Activated T-cell treated with anti-CD3 and anti-CD28 coated beads, Interleukin-2, amount 50 U/mL, for 24 hours (primary cell): Measurements from ENCODE around the gene TNFRSF18.
"Not testable (repeated sequence)": the region's sequence is repeated elsewhere in the genome, so short reads cannot be mapped to it uniquely, and the experiment has no call there.

ENCODE experiments used
- DNase-seq: peaks from one replicate; pipeline ENCODE4 v3.0.0-alpha.2; 2020
- H3K27ac Mint-ChIP-seq: 2 replicates; pipeline ENCODE4 v1.8.0; 2020; ENCODE audit warnings: mild to moderate bottlenecking, mixed read lengths
- H3K27me3 Mint-ChIP-seq: 2 replicates; pipeline ENCODE4 v1.8.0; 2020; ENCODE audit warnings: mixed read lengths
- H3K36me3 Mint-ChIP-seq: 2 replicates; pipeline ENCODE4 v1.8.0; 2020; ENCODE audit warnings: low read depth, mixed read lengths
- H3K4me1 Mint-ChIP-seq: 2 replicates; pipeline ENCODE4 v1.8.0; 2020; ENCODE audit warnings: low read depth, mixed read lengths
- H3K4me3 Mint-ChIP-seq: 2 replicates; pipeline ENCODE4 v1.8.0; 2020; ENCODE audit warnings: mild to moderate bottlenecking, moderate library complexity, mixed read lengths
- H3K9me3 Mint-ChIP-seq: 2 replicates; pipeline ENCODE4 v1.8.0; 2020; ENCODE audit warnings: mixed read lengths

The TNFRSF18 gene

GRCh38 chr1:1206376-1206965 is at the start of gene TNFRSF18:
Gene TNFRSF18 (minus strand): TSS chr1:1206592. CDS start chr1:1206571, 21 bp downstream.
- H3K9me3 Mint-ChIP-seq, result no peaks in the 10 kb centered on the region
- DNase-seq, result peak; percentile 77
- H3K27me3 Mint-ChIP-seq, result no peaks in the 10 kb centered on the region
- peaks cover 42% of the 10 kb centered on the region for H3K4me1 Mint-ChIP-seq
- H3K27ac Mint-ChIP-seq, result peak within 1 kb of the TSS; percentile 79
- H3K36me3 Mint-ChIP-seq, result peaks cover 32% of the 10 kb centered on the region
- peak within 1 kb of the TSS; percentile 80 for H3K4me3 Mint-ChIP-seq

- Mint-ChIP-seq H3K9me3 (no peaks in the 10 kb centered on the region), H3K4me1 (peaks cover 11% of the 10 kb centered on the region), H3K27me3 (no peaks in the 10 kb centered on the region), H3K4me3 (no peak overlapping the region), H3K36me3 (peaks cover 84% of the 10 kb centered on the region), H3K27ac (no peak overlapping the region)
- DNase-seq, result no peak
Observed at GRCh38 chr1:1255611-1256010, 49.2 kb upstream of the TNFRSF18 start.

GRCh38 chr1:1255078-1255477 is 48.7 kb upstream of the TNFRSF18 start:
- peaks cover 80% of the 10 kb centered on the region for H3K36me3 Mint-ChIP-seq
- H3K27ac Mint-ChIP-seq, result no peak overlapping the region
- H3K4me3 Mint-ChIP-seq, result no peak overlapping the region
- H3K9me3 Mint-ChIP-seq, result no peaks in the 10 kb centered on the region
- H3K4me1 Mint-ChIP-seq, result peaks cover 15% of the 10 kb centered on the region
- H3K27me3 Mint-ChIP-seq, result no peaks in the 10 kb centered on the region
- DNase-seq, result no peak

- peaks cover 19% of the 10 kb centered on the region for H3K4me1 Mint-ChIP-seq
- H3K36me3 Mint-ChIP-seq, result peaks cover 76% of the 10 kb centered on the region
- H3K4me3 Mint-ChIP-seq, result no peak overlapping the region
- no peak overlapping the region for H3K27ac Mint-ChIP-seq
- H3K9me3 Mint-ChIP-seq, result no peaks in the 10 kb centered on the region
- no peaks in the 10 kb centered on the region for H3K27me3 Mint-ChIP-seq
- no peak for DNase-seq
Observed at GRCh38 chr1:1254667-1254998, 48.2 kb upstream of the TNFRSF18 start.

GRCh38 chr1:1253972-1254666 is 47.7 kb upstream of the TNFRSF18 start:
- Mint-ChIP-seq H3K36me3 (peaks cover 71% of the 10 kb centered on the region), H3K27ac (no peak overlapping the region), H3K9me3 (no peaks in the 10 kb centered on the region), H3K4me1 (peaks cover 17% of the 10 kb centered on the region), H3K27me3 (no peaks in the 10 kb centered on the region), H3K4me3 (no peak overlapping the region)
- DNase-seq, result no peak

GRCh38 chr1:1253314-1253713 is 46.9 kb upstream of the TNFRSF18 start:
- Mint-ChIP-seq H3K9me3 (no peaks in the 10 kb centered on the region), H3K27ac (peak overlapping the region; percentile 54), H3K4me3 (no peak overlapping the region), H3K27me3 (no peaks in the 10 kb centered on the region), H3K36me3 (peaks cover 64% of the 10 kb centered on the region), H3K4me1 (peaks cover 17% of the 10 kb centered on the region)
- DNase-seq, result no peak

- peak overlapping the region; percentile 94 for H3K27ac Mint-ChIP-seq
- no peaks in the 10 kb centered on the region for H3K9me3 Mint-ChIP-seq
- peaks cover 17% of the 10 kb centered on the region for H3K4me1 Mint-ChIP-seq
- H3K4me3 Mint-ChIP-seq, result peak overlapping the region; percentile 32
- peaks cover 43% of the 10 kb centered on the region for H3K36me3 Mint-ChIP-seq
- peaks cover 2% of the 10 kb centered on the region for H3K27me3 Mint-ChIP-seq
- DNase-seq, result peak; percentile 82
Observed at GRCh38 chr1:1250786-1251284, 44.4 kb upstream of the TNFRSF18 start.

- not testable (repeated sequence) for H3K27me3 Mint-ChIP-seq, H3K27ac Mint-ChIP-seq, DNase-seq, H3K9me3 Mint-ChIP-seq, H3K4me3 Mint-ChIP-seq
- Mint-ChIP-seq H3K4me1 (peaks cover 17% of the 10 kb centered on the region), H3K36me3 (peaks cover 23% of the 10 kb centered on the region)
Observed at GRCh38 chr1:1248009-1248913, 41.9 kb upstream of the TNFRSF18 start.

GRCh38 chr1:1247341-1247913 is 41.0 kb upstream of the TNFRSF18 start:
- peaks cover 17% of the 10 kb centered on the region for H3K4me1 Mint-ChIP-seq

GRCh38 chr1:1246577-1247340 is 40.4 kb upstream of the TNFRSF18 start, which contains the start of gene C1QTNF12:
Gene C1QTNF12 (minus strand): TSS chr1:1246722. CDS start chr1:1246690, 32 bp downstream.
- peaks cover 3% of the 10 kb centered on the region for H3K27me3 Mint-ChIP-seq
- no peak within 1 kb of the TSS for H3K4me3 Mint-ChIP-seq
- peaks cover 17% of the 10 kb centered on the region for H3K4me1 Mint-ChIP-seq
- no peaks in the 10 kb centered on the region for H3K9me3 Mint-ChIP-seq
- DNase-seq, result no peak
- H3K36me3 Mint-ChIP-seq, result peaks cover 8% of the 10 kb centered on the region
- no peak within 1 kb of the TSS for H3K27ac Mint-ChIP-seq

More at GRCh38 chr1:1247341-1247913, 41.0 kb upstream of the TNFRSF18 start:
- Mint-ChIP-seq H3K27me3 (peaks cover 3% of the 10 kb centered on the region), H3K4me3 (no peak overlapping the region), H3K9me3 (no peaks in the 10 kb centered on the region), H3K36me3 (peaks cover 14% of the 10 kb centered on the region), H3K27ac (no peak overlapping the region)
- DNase-seq, result no peak

GRCh38 chr1:1245817-1246576 is 39.6 kb upstream of the TNFRSF18 start:
- H3K27ac Mint-ChIP-seq, result no peak overlapping the region
- peaks cover 3% of the 10 kb centered on the region for H3K27me3 Mint-ChIP-seq
- no peaks in the 10 kb centered on the region for H3K9me3 Mint-ChIP-seq
- H3K4me3 Mint-ChIP-seq, result no peak overlapping the region
- H3K4me1 Mint-ChIP-seq, result peaks cover 14% of the 10 kb centered on the region
- H3K36me3 Mint-ChIP-seq, result peaks cover 4% of the 10 kb centered on the region
- no peak for DNase-seq

GRCh38 chr1:1245178-1245816 is 38.9 kb upstream of the TNFRSF18 start:
- DNase-seq, result no peak
- peaks cover 2% of the 10 kb centered on the region for H3K36me3 Mint-ChIP-seq
- H3K27me3 Mint-ChIP-seq, result peaks cover 3% of the 10 kb centered on the region
- H3K27ac Mint-ChIP-seq, result no peak overlapping the region
- H3K4me3 Mint-ChIP-seq, result no peak overlapping the region
- peaks cover 8% of the 10 kb centered on the region for H3K4me1 Mint-ChIP-seq
- H3K9me3 Mint-ChIP-seq, result no peaks in the 10 kb centered on the region
